GM18867 (cell line): Measurements from ENCODE around the gene DIP2C.
"Not testable (repeated sequence)": the region's sequence is repeated elsewhere in the genome, so short reads cannot be mapped to it uniquely, and the experiment has no call there.

Experiments used
- ATAC-seq: cut with Tn5 transposase; IDR thresholded peaks from one replicate; pipeline ENCODE4 v1.9.1; 2021; ENCODE audit warnings: mild to moderate bottlenecking, moderate library complexity; ENCODE audit not compliant: unreplicated experiment

The DIP2C gene

GRCh38 chr10:324593-324992 lies 364.9 kb downstream of the DIP2C start:
- no peak for ATAC-seq

GRCh38 chr10:323651-324293 lies 365.7 kb downstream of the DIP2C start:
- ATAC-seq = peak; percentile 98

GRCh38 chr10:323046-323445 lies 366.4 kb downstream of the DIP2C start:
- ATAC-seq = not testable (repeated sequence)

- no peak for ATAC-seq
Measured at GRCh38 chr10:320771-321170, 368.7 kb downstream of the DIP2C start.

GRCh38 chr10:317926-318325 lies 371.5 kb downstream of the DIP2C start:
- no peak for ATAC-seq

GRCh38 chr10:317271-317769 lies 372.1 kb downstream of the DIP2C start:
- peak; percentile 99 for ATAC-seq

- ATAC-seq = no peak
Measured at GRCh38 chr10:316390-316789, 373.1 kb downstream of the DIP2C start.

- no peak for ATAC-seq
Measured at GRCh38 chr10:314871-315270, 374.6 kb downstream of the DIP2C start.

GRCh38 chr10:314381-314780 lies 375.1 kb downstream of the DIP2C start:
- no peak for ATAC-seq

GRCh38 chr10:311901-312665 lies 377.4 kb downstream of the DIP2C start:
- no peak for ATAC-seq

GRCh38 chr10:310976-311639 lies 378.4 kb downstream of the DIP2C start:
- ATAC-seq = no peak

- ATAC-seq = no peak
Measured at GRCh38 chr10:310371-310770, 379.1 kb downstream of the DIP2C start.

- ATAC-seq = no peak
Measured at GRCh38 chr10:308572-309085, 380.8 kb downstream of the DIP2C start.

GRCh38 chr10:308101-308500 lies 381.4 kb downstream of the DIP2C start:
- no peak for ATAC-seq

GRCh38 chr10:307659-308058 lies 381.8 kb downstream of the DIP2C start:
- ATAC-seq = no peak

GRCh38 chr10:306675-307185 lies 382.7 kb downstream of the DIP2C start:
- ATAC-seq = no peak

GRCh38 chr10:306007-306674 lies 383.3 kb downstream of the DIP2C start:
- no peak for ATAC-seq

GRCh38 chr10:305034-305433 lies 384.4 kb downstream of the DIP2C start:
- no peak for ATAC-seq

- ATAC-seq = no peak
Measured at GRCh38 chr10:301536-301935, 387.9 kb downstream of the DIP2C start.

- not testable (repeated sequence) for ATAC-seq
Measured at GRCh38 chr10:300580-300979, 388.9 kb downstream of the DIP2C start.

GRCh38 chr10:299969-300368 lies 389.5 kb downstream of the DIP2C start:
- peak; percentile 76 for ATAC-seq
